ENCODE measurements around the gene HPCAL1. TPM values are rescaled to one million over a fixed set of nuclear protein-coding genes. Genes with fewer than 3 reads are reported as not detected.

The HPCAL1 gene
- total and polyA plus RNA-seq, 2 donors (not counting 3 experiments of a cell fraction or from before 2014, with no cell fraction given): 56.5 to 77.4 TPM

GRCh38 chr2:10300997-10301940, 1.4 kb upstream of the HPCAL1 start:
- ChIA-PET POLR2A (interaction anchor here (0.6 kb wide), 1 partner anchor 140 kb away, joined by 3 read pairs; no protein-coding TSS in a partner anchor), CTCF (interaction anchor here (0.7 to 8.4 kb wide), 10 partner anchors 15 to 309 kb away, joined by 3 to 142 read pairs (median 7); no protein-coding TSS in a partner anchor)
- Histone ChIP-seq H3K9me3 (replicated peaks; ENCODE audit: control insufficient read depth, insufficient read depth, low read length) (no peaks in the 10 kb centered on the region), H3K9me1 (replicated peaks; ENCODE audit: control insufficient read depth, extremely low read depth, insufficient read depth, low read length) (no peaks in the 10 kb centered on the region), H3K79me2 (ENCODE audit: control insufficient read depth, insufficient read depth, low read length) (peaks cover 26% of the 10 kb centered on the region), H3K4me2 (ENCODE audit: insufficient read depth, low read length) (no peak overlapping the region), H2AFZ (ENCODE audit: low read depth, low read length) (no peak overlapping the region), H3K27ac (ENCODE audit: insufficient read depth, low read depth, low read length) (no peak overlapping the region), H3K4me3 (replicated peaks in 1 of 3; ENCODE audit: insufficient read depth in 1 of 3, low read depth in 1 of 3, low read length in 3 of 3) (no peak overlapping the region), H3K4me1 (ENCODE audit: control insufficient read depth, extremely low read depth, insufficient read depth, low read length) (peaks cover 23% of the 10 kb centered on the region), H3K36me3 (ENCODE audit: control insufficient read depth in 2 of 2, extremely low read depth in 1 of 2, insufficient read depth in 2 of 2, low read length in 2 of 2) (no peaks in the 10 kb centered on the region), H3K27me3 (ENCODE audit: control insufficient read depth in 2 of 2, insufficient read depth in 2 of 2, low read length in 2 of 2) (no peaks in the 10 kb centered on the region), H4K20me1 (replicated peaks; ENCODE audit: control insufficient read depth, extremely low read depth, insufficient read depth, low read length) (no peaks in the 10 kb centered on the region), H3K9ac (replicated peaks; ENCODE audit: extremely low read depth, insufficient read depth, low read length) (no peak overlapping the region)
- BruUV-seq (replicated peaks): no TSS peak
- no peak for TF ChIP-seq MYC (IDR thresholded peaks at IDR 0.05; ENCODE audit: low read depth, low read length)
- no peak for TF ChIP-seq JUN (IDR thresholded peaks at IDR 0.05; ENCODE audit: borderline replicate concordance, insufficient read depth, insufficient read length, low read depth)
- TF ChIP-seq POLR2AphosphoS5 (IDR thresholded peaks at IDR 0.05; ENCODE audit: insufficient read depth, low read depth, low read length): no peak
- TF ChIP-seq GATA2 (IDR thresholded peaks at IDR 0.05; ENCODE audit: insufficient read depth, insufficient read length, low read depth, low read length): no peak
- TF ChIP-seq, protein P1, sequence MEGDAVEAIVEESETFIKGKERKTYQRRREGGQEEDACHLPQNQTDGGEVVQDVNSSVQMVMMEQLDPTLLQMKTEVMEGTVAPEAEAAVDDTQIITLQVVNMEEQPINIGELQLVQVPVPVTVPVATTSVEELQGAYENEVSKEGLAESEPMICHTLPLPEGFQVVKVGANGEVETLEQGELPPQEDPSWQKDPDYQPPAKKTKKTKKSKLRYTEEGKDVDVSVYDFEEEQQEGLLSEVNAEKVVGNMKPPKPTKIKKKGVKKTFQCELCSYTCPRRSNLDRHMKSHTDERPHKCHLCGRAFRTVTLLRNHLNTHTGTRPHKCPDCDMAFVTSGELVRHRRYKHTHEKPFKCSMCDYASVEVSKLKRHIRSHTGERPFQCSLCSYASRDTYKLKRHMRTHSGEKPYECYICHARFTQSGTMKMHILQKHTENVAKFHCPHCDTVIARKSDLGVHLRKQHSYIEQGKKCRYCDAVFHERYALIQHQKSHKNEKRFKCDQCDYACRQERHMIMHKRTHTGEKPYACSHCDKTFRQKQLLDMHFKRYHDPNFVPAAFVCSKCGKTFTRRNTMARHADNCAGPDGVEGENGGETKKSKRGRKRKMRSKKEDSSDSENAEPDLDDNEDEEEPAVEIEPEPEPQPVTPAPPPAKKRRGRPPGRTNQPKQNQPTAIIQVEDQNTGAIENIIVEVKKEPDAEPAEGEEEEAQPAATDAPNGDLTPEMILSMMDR (IDR thresholded peaks at IDR 0.05; ENCODE audit: extremely low read depth in 1 of 2, insufficient read depth in 1 of 2, low read depth in 1 of 2, low read length in 2 of 2): no peak
- TF ChIP-seq, protein P2, sequence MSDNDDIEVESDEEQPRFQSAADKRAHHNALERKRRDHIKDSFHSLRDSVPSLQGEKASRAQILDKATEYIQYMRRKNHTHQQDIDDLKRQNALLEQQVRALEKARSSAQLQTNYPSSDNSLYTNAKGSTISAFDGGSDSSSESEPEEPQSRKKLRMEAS (IDR thresholded peaks at IDR 0.05; ENCODE audit: insufficient read depth, insufficient read length): no peak
- TF ChIP-seq FOS (IDR thresholded peaks at IDR 0.05; ENCODE audit: borderline replicate concordance, insufficient read depth, low read length): no peak
- TF ChIP-seq EZH2 (IDR thresholded peaks at IDR 0.05; ENCODE audit: borderline replicate concordance, low read depth, low read length, severe bottlenecking): no peak
- TF ChIP-seq POLR2A (IDR thresholded peaks at IDR 0.05; ENCODE audit: low read depth, low read length): no peak
- dilution Hi-C loops (cut with MboI; ENCODE audit: extremely low pct_ligation_motif_present, low sequenced_read_pairs): no loop called here
- no peak for FAIRE-seq
- DNase-seq (ENCODE audit: low read depth, low spot score): no peak
- intact Hi-C loops (cut with micrococcal nuclease): no loop called here

Data from endothelial cell of umbilical vein (primary cell).